NCI-H187 (cell line): ENCODE results near the gene CUEDC2.

Experiments
- DNase-seq, 2 experiments: peaks; one replicate each; lab custom pipeline; 2025; lab: John Stamatoyannopoulos, UW

Gene CUEDC2

GRCh38 chr10:102432162-102432950, at the start of gene CUEDC2:
TSS of gene CUEDC2 (minus strand) at chr10:102432574. CDS start at chr10:102425188, 7,386 bp downstream.
- peak; percentile 89 to 93 for DNase-seq

- DNase-seq: no peak
Observed at GRCh38 chr10:102480396-102480795, 48.0 kb upstream of the CUEDC2 start.

DNA sequence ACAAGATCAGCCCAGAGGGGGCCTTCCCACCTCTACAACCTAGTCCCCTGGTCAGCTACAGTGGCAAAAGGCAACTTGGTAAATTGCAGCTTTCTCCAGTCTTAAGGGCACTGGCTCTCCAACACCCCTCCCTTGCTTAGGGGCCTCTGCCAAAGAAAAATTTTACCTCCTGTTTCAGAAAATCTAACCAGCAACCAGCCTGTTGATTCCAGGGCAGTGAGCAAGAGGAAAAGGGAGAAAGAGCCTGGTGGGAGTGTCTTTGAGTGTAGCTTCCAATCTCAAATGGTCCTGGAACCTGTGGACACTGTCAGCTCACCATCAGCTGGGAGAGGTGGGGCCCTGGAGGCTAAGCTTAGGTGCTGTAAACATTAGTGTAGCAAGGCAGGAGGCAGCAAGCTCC, 47.3 kb upstream of the CUEDC2 start:
- no peak for DNase-seq

DNA sequence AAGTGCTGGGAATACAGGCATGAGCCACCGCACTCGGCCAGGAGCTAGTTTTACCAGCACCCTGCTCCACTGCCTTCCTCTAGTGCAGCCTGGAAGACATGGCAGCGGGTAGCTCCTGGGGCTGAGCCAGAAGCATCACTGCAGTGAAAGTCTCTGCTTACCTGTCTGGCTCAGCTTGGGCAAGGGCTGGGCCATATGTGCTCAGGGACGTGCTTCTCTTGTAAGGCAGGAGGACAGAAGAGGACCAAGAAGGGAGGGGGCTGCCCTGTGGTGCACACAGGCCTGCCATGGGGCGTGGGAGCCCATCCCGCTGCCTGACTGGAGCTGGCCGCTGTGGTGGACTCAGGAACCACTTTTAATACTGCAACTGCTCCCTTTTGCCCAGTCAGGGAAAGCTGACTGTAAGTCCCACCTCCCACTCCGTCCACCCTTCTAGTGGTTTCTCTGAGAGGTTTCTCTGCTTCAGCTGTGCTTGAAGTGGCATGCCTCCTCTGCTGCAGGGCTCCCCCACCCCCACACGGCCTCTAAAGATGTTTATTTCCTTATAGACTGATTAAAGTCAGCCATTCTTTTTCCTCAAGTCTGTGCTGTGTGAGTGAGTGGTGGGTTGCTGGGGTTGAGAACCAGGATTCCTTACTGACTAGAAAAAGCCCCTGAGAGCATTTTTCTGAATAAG, 44.2 kb upstream of the CUEDC2 start:
- DNase-seq: peak; percentile 10 to 24

DNA sequence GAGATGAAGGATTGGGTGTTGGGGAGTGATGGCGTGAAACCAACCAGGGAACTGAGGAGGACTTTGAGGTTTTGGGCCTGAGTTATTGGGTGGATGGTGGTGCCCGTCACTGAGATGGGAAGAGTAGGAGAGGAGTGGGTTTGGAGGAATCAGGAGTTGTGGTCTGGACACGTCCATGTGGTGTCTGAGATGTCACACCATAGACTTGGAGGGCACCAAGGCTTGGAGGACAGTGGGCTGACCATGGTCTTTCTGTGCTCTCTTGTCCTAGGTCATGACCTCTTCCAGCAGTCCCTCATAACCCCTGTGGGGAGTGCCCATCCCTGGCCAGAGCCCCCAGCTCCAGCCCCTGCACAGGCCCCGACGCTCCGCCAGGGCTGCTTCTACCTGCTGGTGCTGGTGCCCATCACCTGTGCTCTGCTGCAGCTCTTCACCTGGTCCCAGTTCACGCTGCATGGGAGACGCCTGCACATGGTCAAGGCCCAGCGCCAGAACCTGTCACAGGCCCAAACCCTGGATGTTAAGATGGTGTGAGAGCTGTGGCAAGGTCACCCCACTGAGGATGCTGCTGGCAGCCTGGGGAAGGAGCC, 43.2 kb upstream of the CUEDC2 start:
- DNase-seq: no peak

GRCh38 chr10:102473445-102474331, 41.3 kb upstream of the CUEDC2 start:
- no peak for DNase-seq

DNA sequence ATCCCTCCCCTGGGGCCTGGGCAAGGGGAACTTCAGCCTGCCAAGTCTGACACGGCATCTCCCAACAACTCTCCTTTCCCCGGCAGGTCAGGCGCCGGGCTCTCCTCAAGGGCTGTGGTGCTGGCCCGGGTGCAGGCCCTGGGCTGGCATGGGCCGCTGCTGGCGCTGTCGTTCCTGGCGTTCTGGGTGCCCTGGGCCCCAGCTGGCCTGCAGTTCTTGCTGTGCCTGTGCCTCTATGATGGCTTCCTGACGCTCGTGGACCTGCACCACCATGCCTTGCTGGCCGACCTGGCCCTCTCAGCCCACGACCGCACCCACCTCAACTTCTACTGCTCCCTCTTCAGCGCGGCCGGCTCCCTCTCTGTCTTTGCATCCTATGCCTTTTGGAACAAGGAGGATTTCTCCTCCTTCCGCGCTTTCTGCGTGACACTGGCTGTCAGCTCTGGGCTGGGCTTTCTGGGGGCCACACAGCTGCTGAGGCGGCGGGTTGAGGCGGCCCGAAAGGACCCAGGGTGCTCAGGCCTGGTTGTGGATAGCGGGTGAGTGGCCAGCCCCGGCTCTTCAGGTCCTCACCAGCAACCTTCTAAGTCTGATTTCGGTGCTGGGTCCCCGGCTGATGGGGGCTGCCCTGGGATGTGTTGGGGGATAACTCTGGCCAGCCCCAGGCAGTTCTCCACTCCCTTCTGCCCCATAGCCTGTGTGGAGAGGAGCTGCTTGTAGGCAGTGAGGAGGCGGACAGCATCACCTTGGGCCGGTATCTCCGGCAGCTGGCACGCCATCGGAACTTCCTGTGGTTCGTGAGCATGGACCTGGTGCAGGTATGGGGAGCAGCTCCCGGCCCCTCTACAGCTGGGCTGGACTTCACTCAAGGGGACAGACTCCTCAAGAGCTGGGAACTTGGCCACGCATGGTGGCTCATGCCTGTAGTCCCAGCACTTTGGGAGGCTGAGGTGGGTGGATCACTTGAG, 38.5 kb upstream of the CUEDC2 start:
- DNase-seq: no peak

- DNase-seq: no peak
Observed at GRCh38 chr10:102468683-102469082, 36.3 kb upstream of the CUEDC2 start.

DNA sequence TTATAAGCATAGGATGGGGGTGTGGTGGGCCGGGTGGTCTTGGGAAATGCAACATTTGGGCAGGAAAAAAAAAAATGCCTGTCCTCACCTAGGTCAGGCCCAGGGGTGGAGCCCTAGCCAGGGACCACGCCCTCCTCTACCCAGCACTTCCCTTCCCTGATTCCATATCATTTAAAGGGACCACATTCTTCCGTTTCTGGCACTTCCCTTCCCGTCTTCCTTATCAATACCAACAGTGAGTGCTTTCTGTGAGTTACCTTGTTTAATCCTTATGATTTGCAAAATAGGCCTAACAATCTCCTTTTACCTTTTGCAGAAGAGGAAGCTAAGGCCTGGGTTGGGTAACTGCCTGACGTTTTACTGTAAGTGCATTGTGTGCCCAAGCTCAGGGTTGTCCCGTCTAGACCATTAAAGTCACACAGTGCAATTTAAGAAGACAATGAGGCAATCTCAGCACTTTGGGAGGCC, 35.6 kb upstream of the CUEDC2 start:
- no peak for DNase-seq

- DNase-seq: no peak
Observed at GRCh38 chr10:102467318-102467717, 34.9 kb upstream of the CUEDC2 start.

DNA sequence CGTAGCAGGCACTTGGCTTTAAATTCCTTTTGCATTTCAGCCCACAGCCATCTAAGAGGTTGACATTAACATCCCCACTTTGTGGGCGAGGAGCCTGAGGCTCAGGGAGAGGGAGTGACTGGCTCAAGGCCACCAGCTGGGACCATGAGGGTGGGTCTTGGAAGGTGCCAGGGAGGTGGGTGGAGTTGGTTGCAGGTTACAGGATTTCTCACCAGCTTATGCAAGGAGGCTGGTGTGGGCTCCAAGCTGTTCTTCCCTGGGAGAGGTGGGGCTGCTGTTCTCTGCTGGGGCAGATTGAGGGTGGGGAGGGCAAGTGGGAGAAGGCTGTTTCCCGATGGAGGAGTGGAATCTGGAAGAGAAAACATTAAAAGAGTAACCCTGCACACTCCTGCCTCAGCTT, 33.1 kb upstream of the CUEDC2 start:
- DNase-seq: no peak

GRCh38 chr10:102463983-102464382, 31.6 kb upstream of the CUEDC2 start:
- DNase-seq: no peak

GRCh38 chr10:102462512-102463054, 30.2 kb upstream of the CUEDC2 start:
- no peak for DNase-seq

DNA sequence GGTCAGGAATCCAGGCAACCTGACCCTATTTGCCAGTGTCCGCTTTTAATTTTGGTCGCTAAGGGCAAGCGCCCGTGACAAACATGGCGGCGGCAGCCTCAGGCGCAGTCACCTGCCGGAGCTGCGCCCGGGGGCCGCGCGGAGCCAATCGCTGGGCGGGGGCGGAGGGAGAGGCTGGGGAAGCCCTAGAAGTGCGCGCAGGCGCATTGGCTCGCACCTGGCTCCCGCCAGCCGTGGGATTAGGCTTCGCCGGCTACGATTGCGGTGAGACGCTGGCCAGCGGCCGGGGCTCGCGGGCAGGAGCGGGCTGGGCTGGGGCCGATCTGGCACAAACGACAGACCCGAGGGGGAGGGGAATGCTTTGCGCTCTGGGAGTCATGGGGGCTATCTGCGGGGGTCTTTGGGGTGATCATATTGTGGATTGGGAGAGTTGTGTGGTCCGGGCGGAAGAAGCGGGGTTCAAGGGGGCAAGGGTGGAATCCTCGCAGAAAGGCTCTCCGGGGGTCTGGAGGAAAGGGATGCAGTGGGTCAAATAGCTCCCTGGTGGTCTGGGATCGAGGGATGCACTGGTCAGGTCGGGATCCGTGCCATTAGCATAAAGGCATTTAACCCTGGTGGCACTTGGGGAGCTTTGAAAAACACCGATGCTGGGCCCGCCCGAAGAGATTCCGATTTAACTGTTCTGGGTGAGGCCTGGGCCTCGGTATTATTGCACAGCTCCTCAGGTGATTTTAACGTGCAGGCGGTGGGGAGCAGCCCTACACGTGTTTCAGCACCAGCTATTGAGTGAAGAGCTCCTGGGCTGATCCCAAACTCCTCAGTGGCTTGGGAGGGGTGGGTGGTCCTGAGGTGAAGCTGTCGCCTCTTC, 29.0 kb upstream of the CUEDC2 start:
- DNase-seq: peak; percentile 66 to 84

GRCh38 chr10:102460836-102461186, 28.4 kb upstream of the CUEDC2 start:
- no peak for DNase-seq

GRCh38 chr10:102458656-102459055, 26.3 kb upstream of the CUEDC2 start:
- no peak for DNase-seq

GRCh38 chr10:102457591-102458150, 25.3 kb upstream of the CUEDC2 start:
- no peak for DNase-seq

DNA sequence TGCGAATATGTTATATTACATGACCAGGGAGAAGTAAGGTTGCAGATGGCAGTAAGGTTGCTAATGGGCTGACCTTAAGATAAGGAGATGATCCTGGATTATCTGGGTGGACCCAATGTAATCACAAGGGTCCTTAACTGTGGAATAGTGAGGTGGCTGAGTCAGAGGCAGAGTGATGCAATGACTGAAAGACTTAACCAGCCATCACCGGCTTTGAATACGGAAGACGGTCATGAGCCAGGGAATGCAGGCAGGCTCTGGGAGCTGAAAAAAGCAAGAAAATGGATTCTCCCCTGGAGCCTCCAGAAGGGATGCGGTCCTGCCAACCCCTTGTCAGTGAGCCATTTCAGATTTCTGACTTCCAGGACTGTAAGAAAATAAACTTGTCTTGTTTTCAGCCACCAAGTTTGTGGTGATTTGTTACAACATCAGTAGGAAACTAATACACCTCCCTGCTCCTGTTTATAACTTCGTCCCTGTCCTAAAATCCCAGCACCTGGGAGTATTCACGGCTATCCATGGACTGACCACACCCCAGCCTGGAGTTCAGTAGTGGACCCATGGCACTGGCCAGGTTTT, 23.6 kb upstream of the CUEDC2 start:
- DNase-seq: no peak
